Lung (tissue), 12 donors: Measurements from ENCODE around the gene RSBN1. TPM values are rescaled to one million over a fixed set of nuclear protein-coding genes. Genes with fewer than 3 reads are reported as not detected.

Experiments used
- ATAC-seq: fragments of 200-7000 bp; cut with Tn5 transposase; one replicate; pipeline ENCODE4 v1.9.1; 2020; ENCODE audit warnings: moderate number of reproducible peaks; ENCODE audit not compliant: insufficient read depth, low FRiP score
- DNase-seq, 3 donors: peaks; one replicate each; pipeline ENCODE4 v3.0.0-alpha.2; 2013 to 2017
- H3K27ac ChIP-seq, 2 donors: one replicate each; pipeline ENCODE4 v1.5.1; 2013; ENCODE audit warnings: mild to moderate bottlenecking in 2 of 2, moderate library complexity in 2 of 2, control low read depth in 1 of 2, inconsistent platforms in 1 of 2, low read depth in 1 of 2, low read length in 1 of 2
- H3K27me3 ChIP-seq, 3 donors: one replicate each; pipeline ENCODE4 v1.5.1; 2013; ENCODE audit warnings: low read length in 2 of 3; ENCODE audit not compliant: control insufficient read depth in 3 of 3, insufficient read depth in 3 of 3
- H3K36me3 ChIP-seq, 4 donors: one replicate each; pipeline ENCODE4 v1.5.1; 2013; ENCODE audit warnings: low read length in 4 of 4, mild to moderate bottlenecking in 1 of 4, moderate library complexity in 1 of 4; ENCODE audit not compliant: control insufficient read depth in 4 of 4, insufficient read depth in 4 of 4
- H3K4me1 ChIP-seq, 5 donors: one replicate each; pipeline ENCODE4 v1.5.1; 2013; ENCODE audit warnings: low read length in 5 of 5, mild to moderate bottlenecking in 2 of 5, moderate library complexity in 1 of 5; ENCODE audit not compliant: control insufficient read depth in 5 of 5, insufficient read depth in 5 of 5
- H3K4me3 ChIP-seq: one replicate; pipeline ENCODE4 v1.5.1; 2013; ENCODE audit warnings: mild to moderate bottlenecking, control low read depth, moderate library complexity
- H3K9ac ChIP-seq, 2 donors: one replicate each; pipeline ENCODE4 v1.5.1; 2013; ENCODE audit warnings: low read length in 2 of 2, control low read depth in 1 of 2; ENCODE audit not compliant: insufficient read depth in 1 of 2
- H3K9me3 ChIP-seq, 4 donors: one replicate each; pipeline ENCODE4 v1.5.1; 2013; ENCODE audit warnings: low read length in 3 of 4, mild to moderate bottlenecking in 1 of 4, moderate library complexity in 1 of 4; ENCODE audit not compliant: control insufficient read depth in 4 of 4, insufficient read depth in 3 of 4
- WGBS, 2 donors: extraction: QIAGEN DNeasy Blood & Tissue Kit; methylation state at CpG; one replicate each; pipeline ENCODE4 v1.1.7; 2013; 5-methylcytosine and 5-hydroxymethylcytosine counted together
- polyA plus RNA-seq, 2 donors: library from polyadenylated mRNA; stranded (reverse); fragments of 200-250 nt; gene quantifications; one replicate each; pipeline ENCODE4 v1.2.1, GENCODE V29; 2013
- total RNA-seq, 2 donors: library from RNA; depleted of rRNA in 1 of 2; stranded (reverse); fragments of >200 nt in 1 of 2; gene quantifications; one replicate each; pipeline ENCODE4 v1.2.1, GENCODE V29; 2014 to 2021
- TF ChIP-seq, protein P1 (sequence below): IDR thresholded peaks from 2 replicates; pipeline ENCODE4 v1.5.1; 2012; ENCODE audit warnings: mild to moderate bottlenecking; ENCODE audit errors: control extremely low read depth, extremely low read depth
- donor health status: control.
- donor health status: control.
- donor health status: Bipolar disorder and iron deficiency.
- donor health status: healthy.
- donor health status: DM: yes; HTN: yes; CAD: no.

The RSBN1 gene
- total and polyA plus RNA-seq, 4 donors, result 4.4 to 39.0 (median 12.5) TPM

GRCh38 chr1:113821916-113822315, 9.6 kb upstream of the RSBN1 start:
- H3K4me3 ChIP-seq, result no peak overlapping the region
- 66 to 84% methylated on average over 1 of the region's 1 CpG for WGBS, 2 donors
- no peak overlapping the region for H3K9ac ChIP-seq
- DNase-seq, result no peak
- H3K9me3 ChIP-seq, result no peaks in the 10 kb centered on the region
- no peak overlapping the region for H3K27ac ChIP-seq
- TF ChIP-seq, protein P1, sequence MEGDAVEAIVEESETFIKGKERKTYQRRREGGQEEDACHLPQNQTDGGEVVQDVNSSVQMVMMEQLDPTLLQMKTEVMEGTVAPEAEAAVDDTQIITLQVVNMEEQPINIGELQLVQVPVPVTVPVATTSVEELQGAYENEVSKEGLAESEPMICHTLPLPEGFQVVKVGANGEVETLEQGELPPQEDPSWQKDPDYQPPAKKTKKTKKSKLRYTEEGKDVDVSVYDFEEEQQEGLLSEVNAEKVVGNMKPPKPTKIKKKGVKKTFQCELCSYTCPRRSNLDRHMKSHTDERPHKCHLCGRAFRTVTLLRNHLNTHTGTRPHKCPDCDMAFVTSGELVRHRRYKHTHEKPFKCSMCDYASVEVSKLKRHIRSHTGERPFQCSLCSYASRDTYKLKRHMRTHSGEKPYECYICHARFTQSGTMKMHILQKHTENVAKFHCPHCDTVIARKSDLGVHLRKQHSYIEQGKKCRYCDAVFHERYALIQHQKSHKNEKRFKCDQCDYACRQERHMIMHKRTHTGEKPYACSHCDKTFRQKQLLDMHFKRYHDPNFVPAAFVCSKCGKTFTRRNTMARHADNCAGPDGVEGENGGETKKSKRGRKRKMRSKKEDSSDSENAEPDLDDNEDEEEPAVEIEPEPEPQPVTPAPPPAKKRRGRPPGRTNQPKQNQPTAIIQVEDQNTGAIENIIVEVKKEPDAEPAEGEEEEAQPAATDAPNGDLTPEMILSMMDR, result no peak
- no peaks in the 10 kb centered on the region for H3K4me1 ChIP-seq
- H3K27me3 ChIP-seq, result peaks cover 0 to 4% (median 0%) of the 10 kb centered on the region in 3 donors
- peaks cover 0 to 3% (median 0%) of the 10 kb centered on the region in 4 donors for H3K36me3 ChIP-seq
- no peak for ATAC-seq

- Histone ChIP-seq H3K4me3 (no peak overlapping the region), H3K9me3 (no peaks in the 10 kb centered on the region), H3K27me3 (no peaks in the 10 kb centered on the region), H3K4me1 (no peaks in the 10 kb centered on the region), H3K36me3 (no peaks in the 10 kb centered on the region), H3K9ac (no peak overlapping the region), H3K27ac (no peak overlapping the region)
- TF ChIP-seq, protein P1, result no peak
- WGBS, 2 donors, result 74 to 88% methylated on average over 2 of the region's 2 CpGs
- DNase-seq (no peak), ATAC-seq (no peak)
These were observed 6.3 kb upstream of the RSBN1 start for GRCh38 chr1:113818578-113818977.

DNA sequence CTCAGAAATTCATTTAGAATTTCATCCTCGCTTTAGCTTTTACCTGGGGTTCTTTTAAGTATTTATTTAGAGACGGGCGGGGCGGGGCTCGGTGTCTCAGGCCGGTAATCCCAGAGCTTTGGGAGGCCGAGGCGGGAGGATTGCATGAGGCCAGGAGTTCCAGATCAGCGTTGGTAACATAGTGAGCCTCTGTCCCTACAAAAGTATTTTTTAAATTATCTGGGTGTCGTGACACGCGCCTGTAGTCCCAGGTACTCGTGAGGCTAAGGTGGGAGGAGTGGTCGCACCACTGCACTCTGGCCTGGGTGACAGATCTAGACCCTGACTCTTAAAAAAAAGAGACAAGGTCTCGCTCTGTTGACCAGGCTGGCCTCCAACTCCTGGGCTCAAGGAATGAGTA, 942 bp upstream of the RSBN1 start:
- Histone ChIP-seq H3K36me3 (peaks cover 0 to 2% (median 0%) of the 10 kb centered on the region in 4 donors), H3K27me3 (no peaks in the 10 kb centered on the region), H3K27ac (no peak overlapping the region), H3K9ac (no peak overlapping the region), H3K4me3 (no peak overlapping the region), H3K9me3 (no peaks in the 10 kb centered on the region), H3K4me1 (peaks cover 0 to 18% (median 6%) of the 10 kb centered on the region in 5 donors)
- ATAC-seq, result no peak
- TF ChIP-seq, protein P1, result no peak
- 91 to 98% methylated on average over 15 of the region's 15 CpGs for WGBS, 2 donors
- DNase-seq, result no peak

DNA sequence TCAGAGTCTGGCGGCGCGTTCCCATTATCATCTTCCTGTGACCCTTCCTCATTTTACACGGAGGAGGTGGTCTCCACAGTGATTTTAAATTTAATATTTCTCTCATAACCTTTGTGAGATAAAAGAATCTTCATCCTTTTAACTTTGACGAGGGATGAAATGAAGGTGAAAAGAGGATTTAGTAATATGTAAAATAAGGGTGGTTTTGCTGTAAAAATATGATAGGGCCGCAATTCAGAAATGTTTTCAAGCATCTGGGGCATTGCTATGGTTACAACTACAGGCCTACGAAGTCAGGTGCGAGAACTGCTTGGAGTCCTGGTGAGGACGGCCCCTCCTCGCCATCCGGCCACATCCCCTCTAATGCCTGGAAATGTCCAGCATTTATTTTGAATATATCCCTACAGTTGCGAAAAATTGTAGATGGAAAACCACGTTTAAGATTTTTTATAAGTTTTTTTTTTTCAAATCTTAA, 422 bp upstream of the RSBN1 start:
- Histone ChIP-seq H3K9ac (peak overlapping the region in 1 of 2 donors; percentile 89), H3K27ac (peak overlapping the region; percentile 65 to 66), H3K4me3 (no peak overlapping the region), H3K9me3 (no peaks in the 10 kb centered on the region), H3K27me3 (no peaks in the 10 kb centered on the region), H3K36me3 (peaks cover 0 to 2% (median 0%) of the 10 kb centered on the region in 4 donors), H3K4me1 (peaks cover 0 to 18% (median 6%) of the 10 kb centered on the region in 5 donors)
- ATAC-seq, result no peak
- 19 to 28% methylated on average over 13 of the region's 13 CpGs for WGBS, 2 donors
- peak in 1 of 3 donors; percentile 32 for DNase-seq
- TF ChIP-seq, protein P1, result no peak
